Gastroesophageal sphincter (tissue), 3 donors: ENCODE data around the gene CCDC27.

Experiments used
- CTCF ChIP-seq, 4 experiments: fragments of 200-600 bp in 2 of 4; fragments of 450-650 bp in 2 of 4; sonication (generic) in 1 of 4; IDR thresholded peaks; one replicate each; pipeline ENCODE4 v1.5.1; 2017 to 2019; ENCODE audit warnings: antibody characterized with exemption in 4 of 4, mild to moderate bottlenecking in 2 of 4, moderate library complexity in 2 of 4
- EP300 ChIP-seq: sonication (generic); formaldehyde crosslinking; IDR thresholded peaks from one replicate; pipeline ENCODE4 v1.6.1; 2017; ENCODE audit warnings: antibody characterized with exemption, mild to moderate bottlenecking
- POLR2A ChIP-seq, 2 donors: fragments of 450-650 bp; IDR thresholded peaks; one replicate each; pipeline ENCODE4 v1.6.1; 2017; ENCODE audit warnings: antibody characterized with exemption in 2 of 2, mild to moderate bottlenecking in 2 of 2, moderate library complexity in 1 of 2

GRCh38 chr1:3759796-3760195 lies 7.5 kb downstream of the CCDC27 start:
- no peak for TF ChIP-seq CTCF (IDR thresholded peaks at IDR 0.05)
- TF ChIP-seq POLR2A (IDR thresholded peaks at IDR 0.05): no peak
- no peak for TF ChIP-seq EP300
